Breast epithelium (tissue), 4 donors: ENCODE measurements around the gene ODAD4. TPM values are rescaled to one million over a fixed set of nuclear protein-coding genes. Genes with fewer than 3 reads are reported as not detected.
"Not testable (repeated sequence)": the region's sequence is repeated elsewhere in the genome, so short reads cannot be mapped to it uniquely, and the experiment has no call there.

Source experiments
- DNase-seq, 2 donors: peaks; one replicate each; pipeline ENCODE4 v3.0.0-alpha.2; 2019; ENCODE audit warnings: low spot score in 2 of 2
- H3K27ac ChIP-seq, 2 donors: fragments of 200-600 bp; sonication (generic) in 1 of 2; one replicate each; pipeline ENCODE4 v1.5.1; 2016 to 2019; ENCODE audit warnings: mild to moderate bottlenecking in 1 of 2
- H3K27me3 ChIP-seq, 2 donors: fragments of 200-600 bp; sonication (generic) in 1 of 2; one replicate each; pipeline versions ENCODE4 v1.5.1 to v1.6.0; 2017 to 2019; ENCODE audit warnings: control low read depth in 1 of 2, mild to moderate bottlenecking in 1 of 2
- H3K36me3 ChIP-seq: fragments of 200-600 bp; one replicate; pipeline ENCODE4 v1.5.1; 2019
- H3K4me1 ChIP-seq, 2 donors: fragments of 200-600 bp; sonication (generic); one replicate each; pipeline ENCODE4 v1.5.1; 2016 to 2019; ENCODE audit warnings: control low read depth in 1 of 2
- H3K4me3 ChIP-seq, 3 donors: fragments of 200-600 bp; sonication (generic); 1 replicate in 2 of 3; 2 replicates in 1 of 3; pipeline ENCODE4 v1.5.1; 2016 to 2019; ENCODE audit warnings: mild to moderate bottlenecking in 3 of 3, moderate library complexity in 2 of 3
- H3K9me3 ChIP-seq, 2 donors: fragments of 200-600 bp; sonication (generic) in 1 of 2; one replicate each; pipeline ENCODE4 v1.5.1; 2016 to 2019; ENCODE audit warnings: control low read depth in 1 of 2
- CTCF ChIP-seq, 3 donors: fragments of 450-650 bp; IDR thresholded peaks; one replicate each; pipeline ENCODE4 v1.5.1; 2016 to 2017; ENCODE audit warnings: antibody characterized with exemption in 3 of 3, mild to moderate bottlenecking in 3 of 3, moderate library complexity in 3 of 3
- POLR2A ChIP-seq: fragments of 450-650 bp; IDR thresholded peaks from one replicate; pipeline ENCODE4 v1.6.1; 2016; ENCODE audit warnings: antibody characterized with exemption, mild to moderate bottlenecking, moderate library complexity
- POLR2AphosphoS5 ChIP-seq, 3 donors: sonication (generic); formaldehyde crosslinking; IDR thresholded peaks; one replicate each; pipeline ENCODE4 v1.6.1; 2017; ENCODE audit warnings: antibody characterized with exemption in 3 of 3
- intact Hi-C: fragments of 100-400 bp; cut with DNase I; formaldehyde crosslinking; loops from one replicate; pipeline ENCODE4 v1.15.1; 2023; ENCODE audit warnings: low total_unique reads
- total RNA-seq, 3 donors: library from RNA; depleted of rRNA; stranded (reverse); fragments of >200 nt; gene quantifications; one replicate each; pipeline ENCODE4 v1.1.0, GENCODE V29; 2016

Gene ODAD4
- total RNA-seq, 3 donors from 2014 or later = 0.48 to 3.2 (median 1.6) TPM

DNA sequence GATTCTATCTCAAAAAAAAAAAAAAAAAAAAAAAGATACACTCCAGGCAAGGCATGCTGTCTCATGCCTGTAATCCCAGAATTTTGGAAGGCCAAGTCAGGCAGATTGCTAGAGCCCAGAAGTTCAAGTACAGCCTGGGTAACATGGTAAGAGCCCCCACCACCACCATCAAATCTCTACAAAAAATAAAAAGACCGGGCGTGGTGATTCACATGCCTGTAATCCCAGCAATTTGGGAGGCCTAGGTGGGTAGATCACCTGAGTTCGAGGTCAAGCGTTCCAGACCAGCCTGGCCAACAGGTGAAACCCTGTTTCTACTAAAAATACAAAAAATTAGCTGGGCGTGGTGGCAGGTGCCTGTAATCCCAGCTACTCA lies 9.8 kb upstream of the ODAD4 start:
- no peaks in the 10 kb centered on the region for H3K27me3 ChIP-seq
- intact Hi-C loops = no loop called here
- H3K9me3 ChIP-seq = no peaks in the 10 kb centered on the region

DNA sequence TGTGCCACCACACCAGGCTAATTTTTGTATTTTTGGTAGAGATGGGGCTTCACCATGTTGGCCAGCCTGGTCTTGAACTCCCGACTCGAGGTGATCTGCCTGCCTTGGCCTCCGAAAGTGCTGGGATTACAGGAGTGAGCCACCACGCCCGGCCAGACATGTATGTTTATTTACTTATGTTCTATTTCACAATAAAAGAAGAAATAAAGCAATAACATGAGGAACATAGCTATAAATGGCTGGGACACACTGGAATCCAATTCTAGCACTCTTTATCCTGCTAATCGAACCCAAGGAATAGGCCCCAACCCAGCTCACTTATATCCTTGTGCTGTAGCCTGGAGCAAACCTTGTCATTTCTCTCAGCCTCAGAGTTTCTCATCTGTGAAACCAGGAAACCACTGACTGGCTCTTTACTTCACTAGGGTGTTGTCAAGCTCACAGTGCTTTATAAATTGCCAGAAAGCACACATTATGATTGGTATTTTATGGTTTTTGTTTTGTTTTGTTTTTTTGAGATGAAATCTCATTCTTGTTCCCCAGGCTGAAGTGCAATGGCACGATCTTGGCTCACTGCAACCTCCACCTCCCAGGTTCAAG lies 4.3 kb upstream of the ODAD4 start:
- Histone ChIP-seq H3K4me1 (peaks cover 0 to 7% of the 10 kb centered on the region in 2 donors), H3K36me3 (no peaks in the 10 kb centered on the region), H3K27ac (no peak overlapping the region), H3K9me3 (no peaks in the 10 kb centered on the region), H3K4me3 (no peak overlapping the region), H3K27me3 (no peaks in the 10 kb centered on the region)
- TF ChIP-seq CTCF (IDR thresholded peaks at IDR 0.05) (no peak), POLR2A (no peak), POLR2AphosphoS5 (IDR thresholded peaks at IDR 0.05) (no peak)
- intact Hi-C loops = no loop called here
- no peak for DNase-seq

More for the DNA sequence above, 9.8 kb upstream of the ODAD4 start:
- peaks cover 6 to 17% of the 10 kb centered on the region in 2 donors for H3K4me1 ChIP-seq
- DNase-seq = no peak
- no peak overlapping the region for H3K4me3 ChIP-seq
- no peak for TF ChIP-seq POLR2AphosphoS5 (IDR thresholded peaks at IDR 0.05)
- no peak for TF ChIP-seq CTCF (IDR thresholded peaks at IDR 0.05)
- TF ChIP-seq POLR2A = no peak
- H3K36me3 ChIP-seq = no peaks in the 10 kb centered on the region
- no peak overlapping the region for H3K27ac ChIP-seq

DNA sequence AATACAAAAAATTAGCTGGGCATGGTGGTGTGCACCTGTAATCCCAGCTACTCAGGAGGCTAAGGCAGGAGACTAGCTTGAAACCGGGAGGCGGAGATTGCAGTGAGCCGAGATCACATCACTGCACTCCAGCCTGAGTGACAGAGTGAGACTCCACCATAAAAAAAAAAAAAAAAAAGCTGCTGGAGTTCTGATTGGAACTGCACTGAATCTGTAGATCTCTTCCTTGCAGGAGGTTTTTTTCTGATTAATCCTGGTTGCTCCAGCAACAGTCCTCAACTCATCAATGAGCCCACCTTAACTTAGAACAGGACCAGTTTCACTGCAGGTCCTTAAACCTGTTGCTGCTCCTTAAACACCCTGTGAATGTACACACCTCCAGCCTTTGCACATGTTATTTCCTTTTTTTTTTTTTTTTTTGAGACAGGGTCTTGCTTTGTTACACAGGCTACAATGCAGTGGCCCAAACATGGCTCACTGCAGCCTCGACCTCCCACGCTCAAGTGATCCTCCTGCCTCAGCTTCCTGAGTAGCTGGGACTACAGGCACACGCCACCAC lies 1.6 kb upstream of the ODAD4 start:
- intact Hi-C loops = no loop called here
- Histone ChIP-seq H3K27ac (no peak overlapping the region), H3K4me3 (no peak overlapping the region), H3K4me1 (peaks cover 0 to 7% of the 10 kb centered on the region in 2 donors), H3K9me3 (no peaks in the 10 kb centered on the region), H3K27me3 (no peaks in the 10 kb centered on the region), H3K36me3 (no peaks in the 10 kb centered on the region)
- DNase-seq = no peak
- TF ChIP-seq POLR2AphosphoS5 (IDR thresholded peaks at IDR 0.05) = no peak
- no peak for TF ChIP-seq CTCF (IDR thresholded peaks at IDR 0.05)
- no peak for TF ChIP-seq POLR2A

- H3K27me3 ChIP-seq, H3K9me3 ChIP-seq, intact Hi-C loops, H3K36me3 ChIP-seq, DNase-seq, H3K4me1 ChIP-seq: not testable (repeated sequence)
- H3K27ac ChIP-seq = peak overlapping the region; percentile 83 to 87
- peak overlapping the region; percentile 44 to 71 (median 65) for H3K4me3 ChIP-seq
Measured at GRCh38 chr17:41930833-41931156, 378 bp downstream of the ODAD4 start.

- H3K27ac ChIP-seq, H3K4me1 ChIP-seq, intact Hi-C loops, H3K9me3 ChIP-seq, H3K4me3 ChIP-seq, H3K36me3 ChIP-seq, H3K27me3 ChIP-seq, DNase-seq: not testable (repeated sequence)
Measured at GRCh38 chr17:41931715-41932114, 1.3 kb downstream of the ODAD4 start.

DNA sequence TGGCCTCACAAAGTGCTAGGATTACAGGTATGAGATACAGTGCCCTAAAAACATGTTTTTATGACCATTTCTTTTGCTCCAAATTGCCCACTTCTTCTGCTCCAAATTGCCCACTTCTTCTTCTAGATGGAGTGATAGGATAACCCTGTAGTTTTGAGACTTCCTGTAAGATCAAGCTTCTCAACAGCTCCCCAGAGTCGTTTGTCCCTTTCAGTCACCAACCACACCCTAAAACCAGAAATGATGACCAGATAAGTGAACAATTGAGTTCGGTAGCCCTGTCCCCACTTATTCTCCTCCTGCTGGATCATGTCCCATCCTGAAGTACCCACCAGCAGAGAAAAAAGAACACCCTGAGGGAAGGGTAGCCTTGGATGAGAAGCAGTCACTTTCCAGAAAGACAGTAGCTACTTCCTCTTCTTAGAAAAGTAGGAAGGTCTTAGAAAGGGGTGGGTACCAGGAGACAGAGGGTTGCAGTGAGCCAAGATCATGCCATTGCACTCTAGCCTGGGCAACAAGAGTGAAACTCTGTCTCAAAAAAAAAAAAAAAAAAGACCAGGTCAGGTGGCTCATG lies 2.5 kb downstream of the ODAD4 start:
- no peak overlapping the region for H3K4me3 ChIP-seq
- intact Hi-C loops = no loop called here
- H3K36me3 ChIP-seq = no peaks in the 10 kb centered on the region
- DNase-seq = no peak
- peaks cover 0 to 7% of the 10 kb centered on the region in 2 donors for H3K4me1 ChIP-seq
- no peak overlapping the region for H3K27ac ChIP-seq
- no peaks in the 10 kb centered on the region for H3K9me3 ChIP-seq
- H3K27me3 ChIP-seq = no peaks in the 10 kb centered on the region
- no peak for TF ChIP-seq POLR2AphosphoS5 (IDR thresholded peaks at IDR 0.05)
- TF ChIP-seq POLR2A = no peak
- no peak for TF ChIP-seq CTCF (IDR thresholded peaks at IDR 0.05)
